HepG2 (cell line): ENCODE measurements around the gene CTNNAL1. TPM values are rescaled to one million over a fixed set of nuclear protein-coding genes. Genes with fewer than 3 reads are reported as not detected.

Source experiments
- BCL6 ChIP-seq: IDR thresholded peaks from 2 replicates; pipeline ENCODE4 v1.6.1; 2016; ENCODE audit warnings: missing genetic modification reagents, missing compliant biosample characterization
- CREB3 ChIP-seq: sonication (generic); formaldehyde crosslinking; IDR thresholded peaks from 2 replicates; pipeline ENCODE4 v1.5.0; 2020; ENCODE audit warnings: missing genetic modification reagents
- HCFC1 ChIP-seq: fragments of 150-350 bp; IDR thresholded peaks from 2 replicates; pipeline ENCODE4 v1.6.1; 2014; ENCODE audit warnings: low read depth, low read length
- HDAC1 ChIP-seq: sonication (generic); formaldehyde crosslinking; IDR thresholded peaks from 2 replicates; pipeline ENCODE4 v1.5.1; 2020; ENCODE audit warnings: mild to moderate bottlenecking, missing genetic modification reagents
- HMGA1 ChIP-seq: sonication (generic); formaldehyde crosslinking; conservative IDR thresholded peaks from 2 replicates; pipeline ENCODE4 v1.4.0; 2020; ENCODE audit warnings: missing genetic modification reagents
- KAT7 ChIP-seq: IDR thresholded peaks from 2 replicates; pipeline ENCODE4 v1.6.1; 2018; ENCODE audit warnings: borderline replicate concordance, missing compliant biosample characterization
- MAFG ChIP-seq: sonication (generic); formaldehyde crosslinking; IDR thresholded peaks from 2 replicates; pipeline ENCODE4 v1.5.1; 2020; ENCODE audit warnings: mild to moderate bottlenecking, missing genetic modification reagents
- MTA1 ChIP-seq: sonication (generic); formaldehyde crosslinking; IDR thresholded peaks from 2 replicates; pipeline ENCODE4 v1.4.0; 2020; ENCODE audit warnings: missing genetic modification reagents, mild to moderate bottlenecking, borderline replicate concordance
- PRDM15 ChIP-seq: sonication (generic); formaldehyde crosslinking; IDR thresholded peaks from 2 replicates; pipeline ENCODE4 v1.4.0; 2020; ENCODE audit warnings: missing genetic modification reagents
- RBAK ChIP-seq: sonication (generic); formaldehyde crosslinking; IDR thresholded peaks from 2 replicates; pipeline ENCODE4 v1.5.1; 2020; ENCODE audit warnings: mild to moderate bottlenecking, missing genetic modification reagents
- TOE1 ChIP-seq: sonication (generic); formaldehyde crosslinking; IDR thresholded peaks from 2 replicates; pipeline ENCODE4 v1.4.0; 2020; ENCODE audit warnings: mild to moderate bottlenecking, missing genetic modification reagents
- ZMYM3 ChIP-seq: sonication (generic); formaldehyde crosslinking; IDR thresholded peaks from 2 replicates; pipeline ENCODE4 v1.5.1; 2020; ENCODE audit warnings: mild to moderate bottlenecking, missing genetic modification reagents
- ZNF740 ChIP-seq: sonication (generic); formaldehyde crosslinking; IDR thresholded peaks from 2 replicates; pipeline ENCODE4 v1.4.0; 2020; ENCODE audit warnings: missing genetic modification reagents
- polyA plus RNA-seq, 8 experiments: library from polyadenylated mRNA; depleted of rRNA in 3 of 8; stranded (reverse) in 7 of 8; unstranded in 1 of 8; fragments of >200 nt; fragmentation: Illumina TruSeq in 4 of 8; extraction: Trizol in 4 of 8; gene quantifications; 2 replicates each; pipeline versions ENCODE4 v1.2.1 to v1.2.3, GENCODE V29; 2011 to 2016; ENCODE audit warnings: low read depth in 4 of 8, missing spikeins in 1 of 8, mixed read lengths in 1 of 8; ENCODE audit not compliant: insufficient read depth in 1 of 8
- total RNA-seq, 5 experiments: library from RNA; depleted of rRNA; stranded (reverse); fragments of >200 nt; fragmentation: Illumina TruSeq; extraction: Trizol; gene quantifications; 2 replicates each; pipeline ENCODE4 v1.2.3, GENCODE V29; 2016; ENCODE audit warnings: low read depth in 1 of 5
- TF ChIP-seq, protein P1 (sequence below): IDR thresholded peaks from 2 replicates; pipeline ENCODE4 v1.6.1; 2016; ENCODE audit warnings: missing compliant biosample characterization, missing genetic modification reagents, borderline replicate concordance
- TF ChIP-seq, protein P2 (sequence below): sonication (generic); formaldehyde crosslinking; IDR thresholded peaks from 2 replicates; pipeline ENCODE4 v1.4.0; 2020; ENCODE audit warnings: missing genetic modification reagents

CTNNAL1 gene
- total and polyA plus RNA-seq, 2 of the 13 experiments (the other 11 are each of a cell fraction or from before 2014, with no cell fraction given) = 32.0 to 162 TPM

DNA sequence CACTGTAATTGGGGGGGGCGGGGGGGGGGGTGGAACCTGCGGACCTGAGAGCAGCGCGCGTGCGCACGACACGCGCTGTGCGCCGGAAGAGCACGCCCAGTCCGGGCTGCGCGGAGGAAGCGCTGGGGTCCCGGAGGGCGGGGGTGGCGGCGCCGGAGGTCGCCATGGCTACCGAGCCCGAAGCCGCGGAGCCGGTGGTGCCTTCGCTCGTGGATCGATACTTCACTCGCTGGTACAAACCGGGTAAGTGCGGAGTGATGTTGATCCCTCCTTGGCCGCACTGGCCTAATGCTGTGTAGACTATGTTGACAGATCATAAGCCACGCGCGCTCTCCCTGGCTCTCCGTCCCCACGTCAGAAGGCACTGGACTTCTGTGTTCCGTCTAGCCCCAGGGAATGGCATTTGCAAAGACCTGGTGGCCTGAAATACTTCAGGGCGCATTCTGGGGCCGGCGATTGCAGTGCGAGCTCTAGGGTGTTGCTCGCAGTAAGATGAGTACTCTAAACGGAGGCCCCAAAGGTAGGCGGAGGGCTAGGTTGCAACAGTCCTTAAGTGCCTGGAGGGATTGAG lies 78.9 kb downstream of the CTNNAL1 start, which contains the start of gene ABITRAM (continued):
- TF ChIP-seq BCL6 (CRISPR knock-in tag) (0 out of 2 replicates have a peak, but pooled peaks have one; percentile 15), PRDM15 (0 out of 2 replicates have a peak, but pooled peaks have one; percentile 28), RBAK (0 out of 2 replicates have a peak, but pooled peaks have one; percentile 15), KAT7 (CRISPR knock-in tag) (0 out of 2 replicates have a peak, but pooled peaks have one; percentile 26), ZMYM3 (no peak), HMGA1 (CRISPR knock-in tag) (no peak), HCFC1 (0 out of 2 replicates have a peak, but pooled peaks have one; percentile 9), TOE1 (CRISPR knock-in tag) (0 out of 2 replicates have a peak, but pooled peaks have one; percentile 13), HDAC1 (peak; percentile 92), MAFG (CRISPR knock-in tag) (no peak), CREB3 (CRISPR knock-in tag) (0 out of 2 replicates have a peak, but pooled peaks have one; percentile 11), ZNF740 (CRISPR knock-in tag) (peak; percentile 67; the same call in 1 of the 2 replicates), MTA1 (CRISPR knock-in tag) (0 out of 2 replicates have a peak, but pooled peaks have one; percentile 43)
- TF ChIP-seq, protein P1, sequence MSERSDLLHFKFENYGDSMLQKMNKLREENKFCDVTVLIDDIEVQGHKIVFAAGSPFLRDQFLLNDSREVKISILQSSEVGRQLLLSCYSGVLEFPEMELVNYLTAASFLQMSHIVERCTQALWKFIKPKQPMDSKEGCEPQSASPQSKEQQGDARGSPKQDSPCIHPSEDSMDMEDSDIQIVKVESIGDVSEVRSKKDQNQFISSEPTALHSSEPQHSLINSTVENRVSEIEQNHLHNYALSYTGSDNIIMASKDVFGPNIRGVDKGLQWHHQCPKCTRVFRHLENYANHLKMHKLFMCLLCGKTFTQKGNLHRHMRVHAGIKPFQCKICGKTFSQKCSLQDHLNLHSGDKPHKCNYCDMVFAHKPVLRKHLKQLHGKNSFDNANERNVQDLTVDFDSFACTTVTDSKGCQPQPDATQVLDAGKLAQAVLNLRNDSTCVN = no peak; the same call in 1 of the 2 replicates
- TF ChIP-seq, protein P2, sequence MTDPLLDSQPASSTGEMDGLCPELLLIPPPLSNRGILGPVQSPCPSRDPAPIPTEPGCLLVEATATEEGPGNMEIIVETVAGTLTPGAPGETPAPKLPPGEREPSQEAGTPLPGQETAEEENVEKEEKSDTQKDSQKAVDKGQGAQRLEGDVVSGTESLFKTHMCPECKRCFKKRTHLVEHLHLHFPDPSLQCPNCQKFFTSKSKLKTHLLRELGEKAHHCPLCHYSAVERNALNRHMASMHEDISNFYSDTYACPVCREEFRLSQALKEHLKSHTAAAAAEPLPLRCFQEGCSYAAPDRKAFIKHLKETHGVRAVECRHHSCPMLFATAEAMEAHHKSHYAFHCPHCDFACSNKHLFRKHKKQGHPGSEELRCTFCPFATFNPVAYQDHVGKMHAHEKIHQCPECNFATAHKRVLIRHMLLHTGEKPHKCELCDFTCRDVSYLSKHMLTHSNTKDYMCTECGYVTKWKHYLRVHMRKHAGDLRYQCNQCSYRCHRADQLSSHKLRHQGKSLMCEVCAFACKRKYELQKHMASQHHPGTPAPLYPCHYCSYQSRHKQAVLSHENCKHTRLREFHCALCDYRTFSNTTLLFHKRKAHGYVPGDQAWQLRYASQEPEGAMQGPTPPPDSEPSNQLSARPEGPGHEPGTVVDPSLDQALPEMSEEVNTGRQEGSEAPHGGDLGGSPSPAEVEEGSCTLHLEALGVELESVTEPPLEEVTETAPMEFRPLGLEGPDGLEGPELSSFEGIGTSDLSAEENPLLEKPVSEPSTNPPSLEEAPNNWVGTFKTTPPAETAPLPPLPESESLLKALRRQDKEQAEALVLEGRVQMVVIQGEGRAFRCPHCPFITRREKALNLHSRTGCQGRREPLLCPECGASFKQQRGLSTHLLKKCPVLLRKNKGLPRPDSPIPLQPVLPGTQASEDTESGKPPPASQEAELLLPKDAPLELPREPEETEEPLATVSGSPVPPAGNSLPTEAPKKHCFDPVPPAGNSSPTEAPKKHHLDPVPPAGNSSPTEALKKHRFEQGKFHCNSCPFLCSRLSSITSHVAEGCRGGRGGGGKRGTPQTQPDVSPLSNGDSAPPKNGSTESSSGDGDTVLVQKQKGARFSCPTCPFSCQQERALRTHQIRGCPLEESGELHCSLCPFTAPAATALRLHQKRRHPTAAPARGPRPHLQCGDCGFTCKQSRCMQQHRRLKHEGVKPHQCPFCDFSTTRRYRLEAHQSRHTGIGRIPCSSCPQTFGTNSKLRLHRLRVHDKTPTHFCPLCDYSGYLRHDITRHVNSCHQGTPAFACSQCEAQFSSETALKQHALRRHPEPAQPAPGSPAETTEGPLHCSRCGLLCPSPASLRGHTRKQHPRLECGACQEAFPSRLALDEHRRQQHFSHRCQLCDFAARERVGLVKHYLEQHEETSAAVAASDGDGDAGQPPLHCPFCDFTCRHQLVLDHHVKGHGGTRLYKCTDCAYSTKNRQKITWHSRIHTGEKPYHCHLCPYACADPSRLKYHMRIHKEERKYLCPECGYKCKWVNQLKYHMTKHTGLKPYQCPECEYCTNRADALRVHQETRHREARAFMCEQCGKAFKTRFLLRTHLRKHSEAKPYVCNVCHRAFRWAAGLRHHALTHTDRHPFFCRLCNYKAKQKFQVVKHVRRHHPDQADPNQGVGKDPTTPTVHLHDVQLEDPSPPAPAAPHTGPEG = no peak
